IPS-20b (cell line): Measurements from ENCODE around the gene RIMS4.

Source experiments
- H3K27ac ChIP-seq: one replicate; pipeline ENCODE4 v1.5.1; 2013; ENCODE audit warnings: low read length
- H3K27me3 ChIP-seq: 2 replicates; pipeline ENCODE4 v1.6.1; 2013; ENCODE audit warnings: mild to moderate bottlenecking, low read length, inconsistent platforms; ENCODE audit not compliant: insufficient read depth
- H3K36me3 ChIP-seq: 2 replicates; pipeline ENCODE4 v1.6.1; 2013; ENCODE audit warnings: low read depth, mild to moderate bottlenecking, inconsistent platforms, low read length, moderate library complexity; ENCODE audit not compliant: insufficient read depth
- H3K4me1 ChIP-seq: 2 replicates; pipeline ENCODE4 v1.6.1; 2013; ENCODE audit warnings: mild to moderate bottlenecking, control low read depth, inconsistent platforms, low read length, moderate library complexity; ENCODE audit not compliant: insufficient read depth
- H3K4me3 ChIP-seq: 2 replicates; pipeline ENCODE4 v1.5.1; 2013; ENCODE audit warnings: mild to moderate bottlenecking, low read length, inconsistent platforms
- H3K9ac ChIP-seq: 2 replicates; pipeline ENCODE4 v1.6.1; 2013; ENCODE audit warnings: low read depth, mild to moderate bottlenecking, inconsistent platforms, low read length, moderate library complexity
- H3K9me3 ChIP-seq: 2 replicates; pipeline ENCODE4 v1.6.1; 2013; ENCODE audit warnings: mild to moderate bottlenecking, low read depth, low read length, inconsistent platforms; ENCODE audit not compliant: insufficient read depth

The RIMS4 gene

DNA sequence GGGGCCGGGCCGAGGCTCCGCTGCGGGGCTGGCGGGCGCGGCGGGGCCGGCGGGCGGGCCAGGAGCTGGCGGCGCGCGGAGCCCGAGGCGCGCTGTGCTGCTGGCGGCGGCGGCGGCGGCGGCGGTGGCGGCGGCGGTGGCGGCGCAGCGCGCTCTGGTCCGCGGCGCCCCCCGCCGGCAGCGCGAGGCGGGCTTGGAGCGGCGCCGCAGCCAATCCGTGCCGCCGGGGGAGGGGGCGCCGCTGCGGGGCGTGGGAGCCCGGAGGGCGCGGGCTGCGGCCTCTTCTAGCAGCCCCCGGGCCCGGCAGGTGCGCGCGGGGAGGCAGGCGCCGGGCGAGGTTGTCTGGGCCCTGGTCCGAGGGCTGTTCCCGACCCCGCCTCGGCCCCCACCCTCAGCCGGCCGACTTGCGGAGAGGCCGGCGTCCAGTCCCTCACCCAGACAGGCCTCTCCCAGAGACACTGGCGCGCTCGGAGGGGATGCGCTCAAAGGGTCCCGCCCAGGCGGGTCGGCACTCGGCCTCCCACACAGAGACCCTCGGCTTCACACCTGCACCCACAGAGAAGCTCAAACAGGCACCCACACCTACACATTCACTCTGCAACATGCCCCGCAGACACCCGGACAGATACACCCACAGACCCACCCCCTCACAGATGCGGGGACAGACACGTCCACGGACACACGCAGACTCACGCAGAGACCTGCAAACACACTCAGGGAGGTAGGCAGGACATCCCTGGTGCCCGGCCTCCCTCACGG lies at the start of gene RIMS4:
Gene RIMS4, minus strand, starts transcription at position 156 of the 759 bp plus-strand sequence. CDS start 275 bp downstream, outside the sequence.
- H3K36me3 ChIP-seq, result no peaks in the 10 kb centered on the region
- H3K4me3 ChIP-seq, result peak within 1 kb of the TSS; percentile 70
- peak within 1 kb of the TSS; percentile 16; the same call in 1 of the 2 replicates for H3K9ac ChIP-seq
- H3K4me1 ChIP-seq, result peaks cover 1% of the 10 kb centered on the region
- H3K27me3 ChIP-seq, result peaks cover 63% of the 10 kb centered on the region
- no peak within 1 kb of the TSS for H3K27ac ChIP-seq
- peaks cover 5% of the 10 kb centered on the region; the same call in 1 of the 2 replicates for H3K9me3 ChIP-seq

DNA sequence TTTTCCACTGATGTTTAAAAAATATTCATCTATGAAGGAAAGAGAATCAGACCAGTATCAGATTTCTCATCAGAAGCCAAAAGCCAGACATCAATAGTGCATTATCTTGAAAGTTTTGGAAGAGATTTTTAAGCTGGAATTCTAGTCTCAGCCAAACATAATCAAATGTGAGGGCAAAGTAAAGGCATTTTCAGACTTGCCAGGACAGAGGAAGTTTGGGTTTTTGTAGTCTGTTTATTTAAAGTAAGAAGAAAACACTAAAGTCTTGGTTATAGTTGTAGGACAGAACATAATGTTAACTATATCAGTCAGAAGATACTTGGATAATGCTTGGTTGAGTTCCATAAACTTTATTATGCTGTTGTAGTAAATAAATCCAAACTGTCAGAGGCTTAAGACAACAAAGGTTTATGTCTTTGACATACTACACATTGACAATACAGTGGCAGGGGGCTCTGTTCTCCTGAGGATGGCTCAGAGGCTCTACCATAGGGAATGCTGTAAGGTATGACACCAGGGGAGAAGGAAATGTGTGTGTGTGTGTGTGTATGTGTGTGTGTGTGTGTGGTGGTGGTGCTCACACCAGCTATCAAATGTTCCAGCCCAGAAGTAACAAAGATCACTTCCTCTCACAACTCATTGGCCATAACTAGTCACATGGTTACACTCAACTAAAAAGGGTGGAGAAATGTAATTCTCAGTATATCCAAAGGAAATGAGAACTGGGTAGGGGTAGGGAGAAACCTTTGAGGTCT lies 48.4 kb upstream of the RIMS4 start:
- Histone ChIP-seq H3K4me1 (no peaks in the 10 kb centered on the region), H3K9me3 (no peaks in the 10 kb centered on the region), H3K36me3 (no peaks in the 10 kb centered on the region), H3K27ac (no peak overlapping the region), H3K27me3 (no peaks in the 10 kb centered on the region), H3K9ac (no peak overlapping the region), H3K4me3 (no peak overlapping the region)

DNA sequence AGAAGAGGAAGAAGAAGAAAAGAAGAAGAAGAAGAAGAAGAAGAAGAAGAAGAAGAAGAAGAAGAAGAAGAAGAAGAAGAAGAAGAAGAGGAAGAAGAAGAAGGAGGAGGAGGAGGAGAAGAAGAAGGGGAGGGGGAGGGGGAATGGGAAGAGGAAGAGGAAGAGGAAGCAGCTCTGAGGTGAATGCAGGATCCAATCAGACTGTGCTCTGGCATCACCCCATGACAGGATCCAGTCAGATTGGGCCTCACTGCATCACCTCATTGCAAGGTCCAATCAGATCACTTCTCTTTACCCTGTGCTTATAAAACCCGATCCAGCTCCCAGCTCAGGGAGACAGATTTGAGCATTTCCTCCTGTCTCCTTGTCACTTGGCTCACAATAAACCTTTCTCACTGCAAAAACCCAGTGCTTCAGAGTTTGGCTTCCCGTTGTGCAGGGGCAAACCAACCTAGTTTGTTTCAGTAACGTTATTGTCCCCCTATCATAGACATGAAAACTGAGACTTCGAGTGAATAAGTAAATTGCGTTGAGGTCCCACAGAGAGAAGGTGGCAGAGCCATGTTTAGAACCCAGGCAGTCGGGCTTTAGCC lies 46.6 kb upstream of the RIMS4 start:
- Histone ChIP-seq H3K36me3 (no peaks in the 10 kb centered on the region), H3K9me3 (no peaks in the 10 kb centered on the region), H3K9ac (no peak overlapping the region), H3K4me3 (no peak overlapping the region), H3K27ac (no peak overlapping the region), H3K4me1 (no peaks in the 10 kb centered on the region; the same call in 1 of the 2 replicates), H3K27me3 (no peaks in the 10 kb centered on the region)

DNA sequence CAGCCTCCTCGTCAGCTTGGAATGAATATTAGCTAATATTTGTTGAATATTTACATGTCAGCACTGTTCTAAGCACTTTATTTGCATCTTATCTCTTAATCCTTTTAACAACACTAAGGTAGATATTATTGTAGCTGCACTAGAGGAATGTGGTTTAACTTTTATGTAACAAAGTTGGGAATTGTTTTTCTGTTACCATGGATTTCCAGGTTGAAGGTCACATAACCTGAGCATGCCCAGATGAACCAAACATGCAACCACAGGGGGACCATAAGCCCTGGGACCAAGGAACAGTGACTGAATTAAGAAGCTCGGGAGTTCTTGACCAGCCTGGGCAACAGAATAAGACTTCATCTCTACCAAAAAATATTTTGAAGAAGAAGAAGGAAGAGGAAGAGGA lies 46.1 kb upstream of the RIMS4 start:
- Histone ChIP-seq H3K9ac (no peak overlapping the region), H3K27ac (no peak overlapping the region), H3K4me1 (peaks cover 3% of the 10 kb centered on the region; the same call in 1 of the 2 replicates), H3K36me3 (no peaks in the 10 kb centered on the region), H3K9me3 (no peaks in the 10 kb centered on the region), H3K27me3 (no peaks in the 10 kb centered on the region), H3K4me3 (no peak overlapping the region)

DNA sequence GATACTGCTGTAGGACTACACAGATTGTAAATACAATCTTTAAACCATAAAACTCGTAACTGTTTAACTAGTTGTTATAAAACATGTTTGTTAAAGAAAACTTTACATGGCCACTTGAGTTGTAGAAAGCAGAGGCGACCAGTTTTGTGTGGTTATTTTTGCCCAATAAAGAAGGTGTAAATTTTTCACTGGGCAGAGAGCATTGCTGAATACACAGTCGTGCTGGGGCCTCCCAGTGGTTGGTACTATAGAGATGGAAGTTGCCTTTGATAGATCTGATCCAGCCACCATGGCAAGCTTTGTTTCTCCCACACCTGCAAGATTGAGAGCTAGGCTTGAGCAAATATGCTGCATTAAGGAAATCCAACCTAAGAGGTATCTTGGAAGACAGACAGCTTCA lies 41.2 kb upstream of the RIMS4 start:
- Histone ChIP-seq H3K9ac (no peak overlapping the region), H3K4me1 (peaks cover 17% of the 10 kb centered on the region; the same call in 1 of the 2 replicates), H3K36me3 (no peaks in the 10 kb centered on the region), H3K27ac (no peak overlapping the region), H3K27me3 (no peaks in the 10 kb centered on the region), H3K4me3 (no peak overlapping the region), H3K9me3 (no peaks in the 10 kb centered on the region)

DNA sequence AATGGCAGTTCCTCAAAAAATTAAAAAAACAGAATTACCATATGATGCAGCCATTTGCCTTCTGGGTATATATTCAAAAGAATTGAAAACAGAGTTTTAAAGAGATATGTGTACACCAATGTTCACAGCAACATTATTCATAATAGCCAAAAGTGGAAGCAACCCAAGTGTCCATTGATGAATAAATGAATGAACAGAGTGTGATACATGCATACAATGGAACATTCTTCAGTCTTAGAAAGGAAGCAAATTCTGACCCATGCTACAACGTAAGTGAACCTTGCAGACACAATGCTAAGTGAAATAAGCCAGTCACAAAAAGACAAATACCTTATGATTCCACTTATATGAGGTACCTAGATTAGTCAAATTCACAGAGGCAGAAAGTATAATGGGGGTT lies 40.5 kb upstream of the RIMS4 start:
- peaks cover 17% of the 10 kb centered on the region; the same call in 1 of the 2 replicates for H3K4me1 ChIP-seq
- H3K27ac ChIP-seq, result no peak overlapping the region
- no peak overlapping the region for H3K4me3 ChIP-seq
- no peaks in the 10 kb centered on the region for H3K27me3 ChIP-seq
- H3K9ac ChIP-seq, result no peak overlapping the region
- H3K9me3 ChIP-seq, result no peaks in the 10 kb centered on the region
- H3K36me3 ChIP-seq, result no peaks in the 10 kb centered on the region

DNA sequence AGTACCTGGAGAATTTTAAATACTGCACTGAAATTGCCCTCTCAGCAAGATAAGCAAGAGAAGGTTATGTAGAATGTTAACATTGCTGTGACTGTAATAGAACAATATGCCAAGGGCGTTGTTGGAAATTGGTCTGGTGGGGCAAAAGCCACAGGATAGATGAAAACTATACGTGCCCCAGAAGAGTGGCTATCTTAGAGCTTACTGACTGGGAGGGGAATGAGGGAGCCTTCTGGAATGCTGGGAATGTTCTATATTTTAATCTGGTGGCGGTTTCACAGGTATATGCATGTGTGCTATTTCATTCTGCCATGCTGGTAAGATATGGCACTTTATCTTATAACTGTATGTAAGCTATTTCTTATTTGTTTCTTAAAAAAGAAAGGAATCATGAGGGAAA lies 39.9 kb upstream of the RIMS4 start:
- no peak overlapping the region for H3K27ac ChIP-seq
- H3K4me3 ChIP-seq, result no peak overlapping the region
- no peaks in the 10 kb centered on the region for H3K27me3 ChIP-seq
- no peaks in the 10 kb centered on the region for H3K9me3 ChIP-seq
- peaks cover 17% of the 10 kb centered on the region; the same call in 1 of the 2 replicates for H3K4me1 ChIP-seq
- H3K36me3 ChIP-seq, result no peaks in the 10 kb centered on the region
- H3K9ac ChIP-seq, result no peak overlapping the region

DNA sequence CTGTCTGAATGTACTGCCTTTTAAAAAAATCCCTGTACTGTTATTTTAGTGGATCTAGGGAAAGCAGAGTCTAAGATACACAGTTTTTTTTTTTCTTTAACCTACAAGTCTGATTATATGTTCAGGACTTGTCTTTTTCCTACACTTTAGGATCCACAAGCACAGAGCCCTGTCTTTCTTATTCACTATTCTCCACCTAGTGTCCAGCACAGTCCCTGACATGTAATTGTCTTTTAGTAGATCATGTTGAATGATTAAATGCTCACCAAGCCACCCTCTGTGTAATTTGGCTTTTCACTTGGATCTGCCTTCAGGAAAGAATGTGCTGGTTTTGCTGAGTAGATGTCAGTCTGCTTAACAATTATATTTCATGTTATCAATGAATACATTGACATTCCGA lies 39.4 kb upstream of the RIMS4 start:
- Histone ChIP-seq H3K4me3 (no peak overlapping the region), H3K4me1 (peaks cover 17% of the 10 kb centered on the region; the same call in 1 of the 2 replicates), H3K27me3 (no peaks in the 10 kb centered on the region), H3K9me3 (no peaks in the 10 kb centered on the region), H3K9ac (no peak overlapping the region), H3K36me3 (no peaks in the 10 kb centered on the region), H3K27ac (no peak overlapping the region)

DNA sequence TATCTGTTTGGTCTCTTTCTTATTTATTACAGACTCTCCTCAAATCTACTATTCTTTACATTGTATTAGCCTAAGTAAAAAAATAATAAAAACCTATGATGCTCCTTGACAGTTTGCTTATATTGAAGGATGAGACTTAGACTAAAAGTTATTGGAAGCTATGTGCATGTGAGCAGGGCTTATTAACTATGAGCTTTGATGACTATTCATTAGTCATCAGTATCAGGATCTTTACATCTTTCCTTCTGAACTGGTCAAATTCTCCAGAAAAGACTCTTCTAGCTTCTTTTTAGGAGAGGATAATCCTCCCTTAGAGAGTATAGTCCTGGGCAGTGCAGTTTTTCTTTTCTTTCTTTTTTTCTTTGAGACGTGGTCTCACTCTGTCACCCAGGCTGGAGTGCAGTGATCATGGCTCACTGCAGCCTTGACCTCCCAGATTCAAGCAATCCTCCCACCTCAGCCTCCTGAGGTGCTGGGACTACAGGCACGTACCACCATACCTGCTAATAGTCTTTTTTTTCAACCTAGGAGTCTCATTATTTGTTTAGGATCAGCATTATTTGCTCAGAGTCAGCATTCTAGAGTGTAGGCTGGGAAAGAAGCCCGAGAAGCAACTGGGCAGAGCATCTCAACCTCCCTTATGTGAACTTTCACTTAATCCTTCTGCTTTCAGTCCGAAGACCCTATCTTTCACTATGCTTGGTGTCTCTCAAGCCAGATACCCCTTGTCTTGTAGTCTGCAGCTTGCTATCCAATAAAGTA lies 38.1 kb upstream of the RIMS4 start:
- Histone ChIP-seq H3K9me3 (no peaks in the 10 kb centered on the region), H3K27me3 (no peaks in the 10 kb centered on the region), H3K4me1 (peaks cover 17% of the 10 kb centered on the region; the same call in 1 of the 2 replicates), H3K9ac (no peak overlapping the region), H3K36me3 (no peaks in the 10 kb centered on the region), H3K27ac (no peak overlapping the region), H3K4me3 (no peak overlapping the region)

DNA sequence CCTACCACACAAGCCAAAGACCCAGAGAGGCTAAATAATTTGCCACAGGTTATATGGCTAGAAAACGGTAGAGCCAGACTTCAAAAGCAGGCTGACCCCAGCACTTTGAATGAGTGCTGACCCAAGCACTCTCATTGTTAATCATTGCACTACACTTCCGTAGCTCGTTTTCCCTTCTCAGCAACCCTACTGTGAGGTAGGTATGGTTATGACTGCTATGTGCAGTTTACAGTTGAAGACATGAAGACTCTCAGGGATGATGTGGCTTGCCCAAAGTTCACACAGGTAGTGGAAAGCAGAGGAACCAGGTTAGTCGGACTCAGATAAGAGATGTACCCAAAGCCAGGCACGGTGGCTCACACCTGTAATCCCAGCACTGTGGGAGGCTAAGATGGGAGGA lies 33.5 kb upstream of the RIMS4 start:
- Histone ChIP-seq H3K36me3 (no peaks in the 10 kb centered on the region), H3K4me3 (no peak overlapping the region), H3K4me1 (no peaks in the 10 kb centered on the region), H3K9me3 (no peaks in the 10 kb centered on the region), H3K9ac (no peak overlapping the region), H3K27ac (no peak overlapping the region), H3K27me3 (no peaks in the 10 kb centered on the region)

DNA sequence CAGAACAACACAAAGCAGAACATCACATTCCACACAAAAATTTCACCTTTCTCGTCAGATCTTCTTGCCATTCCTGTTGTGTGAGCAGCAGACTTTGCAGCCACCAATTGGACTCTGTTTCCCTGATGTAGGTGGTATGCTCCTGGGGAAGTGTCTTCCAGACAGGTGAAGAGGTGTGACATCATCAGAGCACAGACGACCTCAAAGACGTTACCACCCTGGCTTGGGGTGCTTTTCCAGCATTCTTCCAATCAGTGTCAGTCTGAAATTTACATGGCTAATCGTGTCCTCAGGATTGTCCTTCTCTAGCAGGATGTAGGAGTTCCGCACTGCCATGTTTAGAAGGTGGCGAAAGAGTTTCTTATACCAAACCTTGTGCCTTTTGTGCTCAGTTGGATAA lies 31.6 kb upstream of the RIMS4 start:
- Histone ChIP-seq H3K4me1 (no peaks in the 10 kb centered on the region), H3K27me3 (no peaks in the 10 kb centered on the region), H3K27ac (no peak overlapping the region), H3K9me3 (no peaks in the 10 kb centered on the region), H3K4me3 (no peak overlapping the region), H3K9ac (no peak overlapping the region), H3K36me3 (no peaks in the 10 kb centered on the region)
